ENCODE data around the gene XCR1.

The XCR1 gene, protein sequence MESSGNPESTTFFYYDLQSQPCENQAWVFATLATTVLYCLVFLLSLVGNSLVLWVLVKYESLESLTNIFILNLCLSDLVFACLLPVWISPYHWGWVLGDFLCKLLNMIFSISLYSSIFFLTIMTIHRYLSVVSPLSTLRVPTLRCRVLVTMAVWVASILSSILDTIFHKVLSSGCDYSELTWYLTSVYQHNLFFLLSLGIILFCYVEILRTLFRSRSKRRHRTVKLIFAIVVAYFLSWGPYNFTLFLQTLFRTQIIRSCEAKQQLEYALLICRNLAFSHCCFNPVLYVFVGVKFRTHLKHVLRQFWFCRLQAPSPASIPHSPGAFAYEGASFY

DNA sequence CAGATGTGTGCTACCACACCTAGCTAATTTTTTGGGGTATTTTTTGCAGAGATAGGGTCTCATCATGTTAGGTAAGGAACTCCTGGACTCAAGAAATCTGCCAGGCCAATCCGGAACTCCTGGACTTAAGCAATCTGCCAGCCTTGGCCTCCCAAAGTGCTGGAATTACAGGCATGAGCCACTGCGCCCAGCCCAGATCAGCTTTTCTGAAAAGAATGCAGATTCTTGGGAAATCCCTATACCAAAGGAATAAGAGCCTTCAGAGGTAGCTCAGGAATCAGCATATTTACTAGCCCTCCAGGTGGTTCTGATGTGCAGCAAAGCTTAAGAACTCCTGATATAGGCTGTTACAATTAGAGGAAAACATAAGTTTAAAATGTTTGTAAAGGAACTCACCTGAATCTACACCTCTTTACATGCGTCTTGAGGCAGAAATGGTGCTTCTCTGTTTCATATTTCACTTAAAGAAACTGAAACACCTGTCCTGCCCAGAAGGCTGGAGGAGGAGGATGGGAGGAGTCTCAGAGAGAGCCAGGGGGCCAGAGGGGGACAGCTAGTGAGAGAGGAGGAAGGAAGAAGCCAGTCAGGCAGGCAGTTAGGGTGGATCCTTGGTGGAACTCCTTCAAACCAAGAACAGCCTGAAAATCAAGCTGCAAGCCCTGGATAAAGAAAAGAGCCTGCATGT, at the start of gene XCR1:
XCR1 (minus strand) TSS at position 463 of the 685 bp plus-strand sequence. CDS start 5,536 bp downstream, outside the sequence.
- H3K27ac ChIP-seq = no peak within 1 kb of the TSS
- TF ChIP-seq, protein P1, sequence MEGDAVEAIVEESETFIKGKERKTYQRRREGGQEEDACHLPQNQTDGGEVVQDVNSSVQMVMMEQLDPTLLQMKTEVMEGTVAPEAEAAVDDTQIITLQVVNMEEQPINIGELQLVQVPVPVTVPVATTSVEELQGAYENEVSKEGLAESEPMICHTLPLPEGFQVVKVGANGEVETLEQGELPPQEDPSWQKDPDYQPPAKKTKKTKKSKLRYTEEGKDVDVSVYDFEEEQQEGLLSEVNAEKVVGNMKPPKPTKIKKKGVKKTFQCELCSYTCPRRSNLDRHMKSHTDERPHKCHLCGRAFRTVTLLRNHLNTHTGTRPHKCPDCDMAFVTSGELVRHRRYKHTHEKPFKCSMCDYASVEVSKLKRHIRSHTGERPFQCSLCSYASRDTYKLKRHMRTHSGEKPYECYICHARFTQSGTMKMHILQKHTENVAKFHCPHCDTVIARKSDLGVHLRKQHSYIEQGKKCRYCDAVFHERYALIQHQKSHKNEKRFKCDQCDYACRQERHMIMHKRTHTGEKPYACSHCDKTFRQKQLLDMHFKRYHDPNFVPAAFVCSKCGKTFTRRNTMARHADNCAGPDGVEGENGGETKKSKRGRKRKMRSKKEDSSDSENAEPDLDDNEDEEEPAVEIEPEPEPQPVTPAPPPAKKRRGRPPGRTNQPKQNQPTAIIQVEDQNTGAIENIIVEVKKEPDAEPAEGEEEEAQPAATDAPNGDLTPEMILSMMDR (conservative IDR thresholded peaks at IDR 0.05) = no peak
- TF ChIP-seq ZFX (IDR thresholded peaks at IDR 0.05) = no peak

DNA sequence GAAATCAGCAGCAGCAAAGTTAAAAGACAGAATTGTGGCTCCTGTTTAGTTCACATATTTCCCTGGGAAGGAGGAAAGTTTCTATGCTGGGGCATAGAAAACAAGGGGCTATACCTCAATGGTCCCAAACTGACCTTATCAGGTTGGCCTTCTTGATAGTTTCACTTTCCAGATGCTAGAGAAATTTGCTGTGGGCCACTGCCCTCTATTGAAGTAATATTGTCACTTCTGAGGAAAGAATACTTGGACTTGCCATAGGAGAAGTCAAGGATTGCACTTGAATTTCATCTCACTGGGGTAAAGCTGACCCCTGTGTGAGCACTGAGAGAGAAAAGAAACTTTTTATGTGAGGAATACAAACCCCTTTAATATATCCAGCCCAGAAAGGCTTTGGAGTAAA, 49.3 kb upstream of the XCR1 start:
- TF ChIP-seq, protein P1 (conservative IDR thresholded peaks at IDR 0.05) = peak; percentile 23; the same call in 1 of the 2 replicates
- TF ChIP-seq ZFX (IDR thresholded peaks at IDR 0.05) = no peak
- H3K27ac ChIP-seq = no peak overlapping the region

DNA sequence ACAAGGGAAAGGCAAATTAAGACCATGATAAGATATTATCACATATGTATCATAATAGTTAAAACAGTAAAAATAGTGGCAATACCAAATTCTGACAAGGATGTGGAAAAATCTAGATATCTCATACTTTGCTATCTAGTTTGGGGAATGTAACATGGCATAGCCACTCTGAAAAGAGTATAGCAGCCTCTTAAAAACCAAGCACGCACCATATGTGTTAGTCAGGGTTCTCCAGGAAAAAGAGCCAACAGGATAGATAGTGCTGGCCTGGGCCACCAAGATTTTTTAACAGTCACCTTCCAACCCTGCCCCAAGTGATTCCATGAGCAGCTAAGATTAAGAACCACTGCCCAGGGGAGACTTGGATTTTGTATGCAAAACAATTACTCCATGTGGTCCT, 48.5 kb upstream of the XCR1 start:
- no peak for TF ChIP-seq ZFX (IDR thresholded peaks at IDR 0.05)
- TF ChIP-seq, protein P1 (conservative IDR thresholded peaks at IDR 0.05) = no peak
- no peak overlapping the region for H3K27ac ChIP-seq

GRCh38 chr3:46071222-46071858, 44.1 kb upstream of the XCR1 start:
- H3K27ac ChIP-seq = no peak overlapping the region
- no peak for TF ChIP-seq ZFX (IDR thresholded peaks at IDR 0.05)
- TF ChIP-seq, protein P1 (conservative IDR thresholded peaks at IDR 0.05) = no peak

DNA sequence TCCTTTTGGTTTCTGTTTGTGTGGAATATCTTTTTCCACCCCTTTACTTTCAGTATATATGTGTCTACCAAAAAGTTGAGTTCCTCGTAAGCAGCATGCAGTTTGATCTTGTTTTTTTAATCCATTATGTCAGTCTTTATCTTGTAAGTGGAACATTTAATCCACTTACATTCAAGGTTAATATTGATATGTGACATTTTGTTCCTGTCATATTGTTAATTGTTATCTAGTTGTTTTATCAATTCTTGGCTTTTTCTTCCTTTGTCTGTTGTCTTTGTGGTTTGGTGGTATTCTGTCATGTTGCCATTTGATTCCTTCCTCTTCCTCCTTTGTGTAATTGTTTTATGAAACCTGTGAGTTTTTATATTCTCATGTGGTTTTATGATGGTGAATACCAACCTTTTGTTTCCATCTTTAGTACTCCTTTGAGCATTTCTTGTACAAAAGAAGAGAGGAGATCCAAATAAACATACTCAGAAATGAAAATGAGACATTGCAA, 43.4 kb upstream of the XCR1 start:
- H3K27ac ChIP-seq = no peak overlapping the region
- no peak for TF ChIP-seq ZFX (IDR thresholded peaks at IDR 0.05)
- TF ChIP-seq, protein P1 (conservative IDR thresholded peaks at IDR 0.05) = no peak

DNA sequence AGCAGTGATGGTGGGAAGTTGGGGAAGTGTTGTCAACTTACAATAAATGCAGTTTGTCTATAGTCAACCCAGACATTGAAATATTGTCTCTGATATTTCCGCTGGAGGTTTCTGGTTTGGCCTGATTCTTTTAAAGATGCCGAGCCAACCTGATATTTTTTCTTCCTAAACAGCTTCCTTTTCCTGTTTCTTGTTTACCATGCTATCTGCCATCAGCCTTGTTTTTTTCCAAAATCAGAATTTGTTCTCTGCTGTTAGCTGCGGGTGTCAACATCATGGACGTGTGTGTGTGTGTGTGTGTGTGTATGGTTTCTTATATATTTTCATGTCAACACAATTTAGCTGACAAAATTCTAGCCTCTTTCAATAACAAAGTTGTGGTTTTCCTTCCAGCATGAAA, 41.2 kb upstream of the XCR1 start:
- H3K27ac ChIP-seq = no peak overlapping the region
- no peak for TF ChIP-seq ZFX (IDR thresholded peaks at IDR 0.05)
- TF ChIP-seq, protein P1 (conservative IDR thresholded peaks at IDR 0.05) = no peak

DNA sequence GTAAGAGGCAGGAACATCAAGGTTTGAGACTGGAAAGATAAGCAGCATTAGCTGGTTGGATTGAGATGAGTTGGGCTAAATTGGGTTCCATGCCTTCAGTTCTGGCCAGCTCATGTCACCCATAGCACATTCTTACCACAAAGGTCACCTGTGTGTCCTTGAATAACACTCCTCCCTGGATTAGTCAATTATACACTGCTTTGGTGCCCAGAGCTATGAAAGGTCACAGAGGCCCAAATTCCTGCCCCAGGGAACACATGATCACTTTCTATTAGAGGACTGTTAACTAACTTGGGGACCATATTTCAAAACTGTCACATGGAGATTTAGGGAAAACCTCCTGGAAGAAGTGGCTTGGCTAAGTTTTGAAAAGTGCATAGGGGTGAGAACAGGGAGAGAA, 40.1 kb upstream of the XCR1 start:
- no peak for TF ChIP-seq ZFX (IDR thresholded peaks at IDR 0.05)
- TF ChIP-seq, protein P1 (conservative IDR thresholded peaks at IDR 0.05) = no peak
- H3K27ac ChIP-seq = no peak overlapping the region

Measured in C4-2B (cell line).